GM20431 (cell line): Measurements from ENCODE around the gene PLOD1.
"Not testable (repeated sequence)": the region's sequence is repeated elsewhere in the genome, so short reads cannot be mapped to it uniquely, and the experiment has no call there.

Experiments
- in situ Hi-C: fragments of 300-500 bp; cut with MseI, MboI; formaldehyde crosslinking; loops from one replicate; pipeline ENCODE4 v1.15.0; 2020; ENCODE audit warnings: low sequenced_read_pairs; ENCODE audit not compliant: unreplicated experiment

Gene PLOD1

GRCh38 chr1:11999236-11999635 is 64.7 kb downstream of the PLOD1 start:
- in situ Hi-C loops: no loop called here

- in situ Hi-C loops: no loop called here
Observed at GRCh38 chr1:12001249-12001917, 66.9 kb downstream of the PLOD1 start.

GRCh38 chr1:12001996-12002493 is 67.5 kb downstream of the PLOD1 start:
- in situ Hi-C loops: no loop called here

- in situ Hi-C loops: no loop called here
Observed at GRCh38 chr1:12003762-12004161, 69.2 kb downstream of the PLOD1 start.

- in situ Hi-C loops: no loop called here
Observed at GRCh38 chr1:12005488-12006166, 71.1 kb downstream of the PLOD1 start.

- in situ Hi-C loops: no loop called here
Observed at GRCh38 chr1:12006167-12006921, 71.8 kb downstream of the PLOD1 start.

GRCh38 chr1:12007204-12007603 is 72.7 kb downstream of the PLOD1 start:
- in situ Hi-C loops: no loop called here

- in situ Hi-C loops: not testable (repeated sequence)
Observed at GRCh38 chr1:12008355-12008754, 73.8 kb downstream of the PLOD1 start.

GRCh38 chr1:12009318-12009947 is 74.9 kb downstream of the PLOD1 start:
- in situ Hi-C loops: no loop called here

GRCh38 chr1:12010746-12011570 is 76.4 kb downstream of the PLOD1 start:
- in situ Hi-C loops: no loop called here

GRCh38 chr1:12011998-12012397 is 77.5 kb downstream of the PLOD1 start:
- in situ Hi-C loops: no loop called here

GRCh38 chr1:12012560-12013316 is 78.2 kb downstream of the PLOD1 start:
- in situ Hi-C loops: no loop called here

GRCh38 chr1:12014141-12014991 is 79.8 kb downstream of the PLOD1 start:
- in situ Hi-C loops: no loop called here

GRCh38 chr1:12015001-12015491 is 80.5 kb downstream of the PLOD1 start:
- in situ Hi-C loops: no loop called here

- in situ Hi-C loops: no loop called here
Observed at GRCh38 chr1:12015499-12015898, 81.0 kb downstream of the PLOD1 start.

GRCh38 chr1:12016182-12016581 is 81.7 kb downstream of the PLOD1 start:
- in situ Hi-C loops: no loop called here

- in situ Hi-C loops: no loop called here
Observed at GRCh38 chr1:12019858-12020509, 85.5 kb downstream of the PLOD1 start.
